ENCODE results near the gene SCN3B. TPM values are rescaled to one million over a fixed set of nuclear protein-coding genes. Genes with fewer than 3 reads are reported as not detected.

Gene SCN3B
- total and polyA plus RNA-seq, 8 donors, result 0.15 to 2.2 (median 0.38) TPM; not detected in 3

- no peak overlapping the region for H3K4me3 ChIP-seq
- TF ChIP-seq EP300 (IDR thresholded peaks at IDR 0.05) (no peak), POLR2AphosphoS5 (IDR thresholded peaks at IDR 0.05) (no peak), POLR2A (IDR thresholded peaks at IDR 0.05) (no peak)
- DNase-seq, result no peak
- H3K9me3 ChIP-seq, result no peaks in the 10 kb centered on the region
- WGBS, 5 donors, result 82 to 90% (median 85%) methylated on average over 5 of the region's 5 CpGs
- H3K27ac ChIP-seq, result no peak overlapping the region
- H3K4me1 ChIP-seq, result peaks cover 0 to 22% (median 16%) of the 10 kb centered on the region in 4 donors
- intact Hi-C loops (cut with DNase I; ENCODE audit: low total_unique reads), result no loop called here
- no peaks in the 10 kb centered on the region for H3K36me3 ChIP-seq
- peaks cover 0 to 9% (median 0%) of the 10 kb centered on the region in 3 donors for H3K27me3 ChIP-seq
These were observed 75.0 kb downstream of the SCN3B start for GRCh38 chr11:123579482-123579812.

Other genes with a start within 250 kb of the SCN3B start
- gene GRAMD1B, start 224.4 kb downstream of the SCN3B start, total RNA-seq, result 10 to 100 TPM in 4 of 5 donors, under 1 TPM in 1; 0.58 to 39.7 (median 19.3) TPM
- gene GRAMD1B, start 224.4 kb downstream of the SCN3B start, polyA plus RNA-seq, result 1 to 10 TPM; 3.8 to 5.1 (median 4.5) TPM
- gene ZNF202, start 87.0 kb upstream of the SCN3B start, total RNA-seq, result 10 to 100 TPM in 2 of 5 donors, 1 to 10 TPM in 3; 1.7 to 17.4 (median 7.5) TPM
- 1 to 10 TPM; 3.2 to 5.4 (median 3.8) TPM for gene ZNF202, start 87.0 kb upstream of the SCN3B start, polyA plus RNA-seq
- not detected for gene OR6X1, start 99.9 kb upstream of the SCN3B start, total RNA-seq
- gene OR6X1, start 99.9 kb upstream of the SCN3B start, polyA plus RNA-seq, result not detected
- not detected for gene OR6M1, start 151.7 kb upstream of the SCN3B start, total RNA-seq
- not detected for gene OR6M1, start 151.7 kb upstream of the SCN3B start, polyA plus RNA-seq
- gene TMEM225, start 231.0 kb upstream of the SCN3B start, total RNA-seq, result not detected
- gene TMEM225, start 231.0 kb upstream of the SCN3B start, polyA plus RNA-seq, result not detected
- 1 to 10 TPM in 2 of 5 donors, not detected in 3; 1.4 to 1.5 TPM for gene OR8D4, start 247.5 kb upstream of the SCN3B start, total RNA-seq
- not detected for gene OR8D4, start 247.5 kb upstream of the SCN3B start, polyA plus RNA-seq

All from stomach (tissue), 9 donors.